Neural cell (in vitro differentiated cells): ENCODE results near the gene IL9R.

Experiments used
- CTCF ChIP-seq: fragments of 450-650 bp; IDR thresholded peaks from 2 replicates; pipeline ENCODE4 v1.5.1; 2014; ENCODE audit warnings: antibody characterized with exemption, mild to moderate bottlenecking, moderate library complexity; ENCODE audit not compliant: poor library complexity, severe bottlenecking
- EZH2 ChIP-seq: fragments of 200-600, 300-800 bp; shearing (Covaris generic), sonication (generic); IDR thresholded peaks from 2 replicates; pipeline ENCODE4 v1.6.1; 2014; ENCODE audit warnings: antibody characterized with exemption, low read length, borderline replicate concordance, mild to moderate bottlenecking; ENCODE audit not compliant: insufficient read depth, poor library complexity, severe bottlenecking
- POLR2AphosphoS5 ChIP-seq: IDR thresholded peaks from 2 replicates; pipeline ENCODE4 v1.6.1; 2012
- RAD21 ChIP-seq: fragments of 450-650 bp; conservative IDR thresholded peaks from 2 replicates; pipeline ENCODE4 v1.6.1; 2014; ENCODE audit warnings: antibody characterized with exemption, mild to moderate bottlenecking, moderate library complexity
- REST ChIP-seq: IDR thresholded peaks from 2 replicates; pipeline ENCODE4 v1.6.1; 2012; ENCODE audit warnings: borderline replicate concordance
- SMC3 ChIP-seq: fragments of 450-650 bp; conservative IDR thresholded peaks from 2 replicates; pipeline ENCODE4 v1.6.1; 2014; ENCODE audit warnings: antibody characterized with exemption, mild to moderate bottlenecking, moderate library complexity; ENCODE audit not compliant: poor library complexity
- TAF1 ChIP-seq: IDR thresholded peaks from 2 replicates; pipeline ENCODE4 v1.6.1; 2012; ENCODE audit warnings: low read depth

GRCh38 chrX:155988859-155989258 is 8.6 kb upstream of the IL9R start:
- TF ChIP-seq CTCF (no peak), EZH2 (no peak), POLR2AphosphoS5 (no peak), REST (no peak), RAD21 (no peak), TAF1 (no peak), SMC3 (no peak)
